ENCODE data around the gene CNKSR3.

CNKSR3 gene

DNA sequence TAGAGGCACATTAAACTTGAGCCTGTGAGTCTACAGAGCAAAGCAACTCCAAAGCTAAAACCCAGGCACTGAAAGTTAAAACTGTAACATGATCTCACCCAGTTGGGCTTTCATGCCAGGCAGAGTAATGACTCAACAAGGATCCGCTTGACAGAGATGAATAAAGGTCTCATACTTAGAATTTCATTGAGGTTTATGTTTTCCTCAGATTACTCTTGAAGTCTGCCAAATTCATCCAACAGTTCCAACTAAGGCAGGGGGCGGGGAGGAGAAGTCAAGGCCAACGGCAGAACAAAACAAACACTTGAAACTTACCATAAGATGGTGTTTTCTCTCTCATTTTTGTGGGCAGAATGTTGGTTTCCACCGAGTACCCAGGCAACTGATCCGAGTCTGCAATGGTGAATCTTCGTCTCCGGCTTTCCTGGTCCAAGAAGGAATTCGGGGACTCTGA lies 99.8 kb downstream of the CNKSR3 start:
- DNase-seq, result no peak

DNA sequence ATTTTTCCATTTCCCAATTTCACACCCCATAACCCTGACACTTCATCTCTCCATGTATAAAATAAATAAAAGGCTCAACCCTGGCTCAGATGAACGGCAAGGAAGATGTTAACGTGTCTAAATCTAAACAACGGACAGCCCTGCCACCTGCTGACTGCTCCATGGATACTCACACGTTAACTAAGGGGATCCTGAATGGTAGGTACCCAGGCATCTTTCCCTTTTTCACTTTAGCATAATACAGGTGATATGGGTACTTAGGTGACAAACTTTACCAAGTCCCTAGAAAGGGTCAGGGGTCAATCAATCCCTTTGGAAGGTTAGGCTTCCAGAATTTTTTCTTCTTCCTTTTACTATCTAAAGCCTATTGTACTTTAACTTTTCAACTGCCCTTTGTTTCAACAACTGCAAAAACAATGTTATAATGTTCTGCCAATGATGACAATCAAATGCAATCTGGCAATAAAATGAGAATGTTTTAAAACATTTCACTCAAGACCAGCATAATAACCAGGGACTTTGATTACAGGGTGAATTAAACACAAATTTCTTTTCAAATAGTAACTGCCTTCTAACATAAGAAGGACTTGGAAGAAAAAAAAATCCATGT lies 101.5 kb downstream of the CNKSR3 start:
- no peak for DNase-seq

DNA sequence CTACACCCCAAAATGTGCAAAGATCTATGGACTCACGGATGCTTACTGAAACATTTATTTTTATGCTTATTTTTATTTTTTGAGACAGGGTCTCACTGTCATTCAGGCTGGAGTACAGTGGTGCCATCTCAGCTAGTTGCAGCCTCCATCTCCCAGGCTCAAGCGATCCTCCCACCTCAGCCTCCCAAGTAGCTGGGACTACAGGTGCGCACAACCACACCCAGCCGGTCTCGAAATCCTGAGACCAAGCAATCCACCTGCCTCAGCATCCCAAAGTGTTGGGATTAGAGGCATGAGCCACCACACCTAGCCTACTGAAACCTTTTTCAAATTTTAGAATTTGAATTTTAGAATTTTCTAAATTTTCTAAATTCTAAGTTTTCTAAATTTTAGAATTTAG lies 103.0 kb downstream of the CNKSR3 start:
- no peak for DNase-seq

DNA sequence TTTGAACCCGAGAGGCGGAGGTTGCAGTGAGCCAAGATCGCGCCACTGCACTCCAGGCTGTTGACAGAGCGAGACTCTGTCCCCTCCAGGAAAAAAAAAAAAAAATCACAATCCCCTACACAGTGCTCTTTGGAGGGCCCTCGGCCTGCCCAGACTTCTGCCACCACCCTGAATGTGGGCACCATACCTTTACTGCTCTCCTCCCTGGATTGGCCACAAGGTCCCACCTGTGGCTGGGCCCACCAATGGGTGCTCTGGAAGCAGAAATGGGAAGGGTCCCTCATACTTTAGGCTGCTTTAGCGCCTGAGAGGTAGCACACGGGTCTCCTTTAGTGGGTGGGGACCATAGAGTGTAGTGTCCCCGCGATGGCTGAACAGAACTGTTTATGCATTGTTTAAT lies 103.6 kb downstream of the CNKSR3 start:
- no peak for DNase-seq

DNA sequence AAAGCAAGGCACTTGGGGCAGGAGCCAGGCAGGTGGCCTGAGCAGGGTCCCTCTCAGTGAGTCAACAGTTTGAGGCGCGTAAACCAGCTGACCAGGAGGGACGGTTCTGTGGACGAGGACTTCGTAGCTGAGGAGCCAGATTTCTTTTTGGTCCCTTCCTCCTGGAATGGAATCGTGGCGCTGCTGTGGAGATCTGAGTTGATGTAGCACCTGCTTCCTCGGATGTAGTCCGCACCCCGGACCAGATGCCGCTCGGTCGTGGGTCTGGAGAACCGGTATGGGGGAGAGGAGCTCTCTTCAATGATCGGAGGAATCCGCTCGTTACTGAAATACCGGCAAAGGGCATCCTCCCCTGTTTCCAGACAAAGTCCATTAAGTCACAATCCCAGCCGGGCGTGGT lies 104.2 kb downstream of the CNKSR3 start:
- DNase-seq, result no peak

DNA sequence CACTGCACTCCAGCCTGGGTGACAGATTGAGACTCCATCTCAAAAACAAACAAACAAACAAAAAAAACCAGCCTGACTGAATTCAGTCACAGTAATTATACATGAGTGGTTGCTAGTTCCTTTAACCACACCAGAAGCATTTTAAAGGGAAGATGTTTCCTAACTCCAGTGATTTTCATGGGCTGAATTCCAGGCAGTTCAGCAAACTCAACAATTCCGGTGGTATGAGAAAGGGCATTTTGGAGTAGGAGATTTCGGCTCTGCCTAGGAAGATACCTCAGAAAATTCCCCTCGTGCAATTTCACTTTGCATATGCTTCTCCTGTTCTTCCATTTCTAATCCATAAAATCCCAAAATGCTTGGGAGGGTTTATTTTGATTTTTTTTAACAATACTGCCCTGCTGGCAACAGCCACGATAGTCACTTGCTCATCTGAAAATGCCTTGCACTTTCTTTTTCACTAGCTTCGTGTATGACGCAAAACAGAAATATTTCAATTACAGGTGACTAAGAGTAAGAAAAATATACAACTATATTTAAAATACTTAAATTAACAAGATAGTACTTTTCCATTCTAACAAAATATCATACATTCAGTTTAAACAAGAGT lies 105.6 kb downstream of the CNKSR3 start:
- DNase-seq, result no peak

DNA sequence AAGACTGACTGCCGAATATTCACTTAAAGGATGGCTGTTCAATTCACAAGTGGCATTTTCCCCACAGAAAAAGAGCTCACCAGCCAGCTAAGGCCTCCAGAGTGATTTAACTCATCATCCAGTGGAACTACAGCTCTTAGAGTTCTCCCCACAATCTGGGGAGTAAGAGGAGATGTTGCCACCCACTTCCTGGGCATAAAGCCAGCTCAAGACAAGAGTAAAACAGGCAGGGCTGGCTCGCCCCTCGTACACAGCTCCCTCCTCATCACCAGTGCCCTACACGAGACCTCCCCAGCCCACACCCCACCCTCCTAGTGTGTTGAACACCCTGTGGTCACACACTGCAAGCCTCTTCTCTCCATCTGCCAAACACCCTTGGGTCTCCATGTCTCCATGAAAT lies 106.7 kb downstream of the CNKSR3 start:
- DNase-seq, result no peak

DNA sequence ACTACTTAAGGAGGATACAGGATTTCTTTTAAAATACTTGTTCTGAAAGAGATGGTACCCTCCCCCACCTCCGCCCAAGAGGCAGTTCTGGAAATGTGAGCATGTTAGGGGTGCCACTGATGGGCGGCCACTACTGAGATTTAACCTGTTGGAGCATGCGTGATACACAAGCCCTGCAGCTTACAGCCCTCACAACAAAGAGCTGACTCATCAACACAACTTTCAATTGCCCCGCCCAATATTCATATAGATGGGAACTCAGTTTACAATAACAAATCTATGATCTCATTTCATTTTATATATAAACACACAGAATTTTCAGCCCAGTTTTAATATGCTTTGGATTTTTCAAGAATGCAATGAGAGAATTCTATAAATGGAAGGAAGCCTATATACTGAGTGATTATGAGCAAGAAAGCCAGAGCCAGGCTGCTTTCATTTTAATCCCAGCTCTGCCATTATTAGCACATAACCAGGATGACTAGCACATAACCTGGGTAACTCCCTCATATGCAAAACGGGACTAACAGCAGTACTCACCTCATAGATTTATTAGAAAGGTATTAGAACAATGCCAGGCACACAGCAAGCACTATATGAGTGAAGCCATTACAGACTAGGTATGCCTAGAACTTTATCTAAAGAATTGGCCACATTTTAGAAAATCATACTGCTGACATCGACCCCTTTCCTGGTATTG lies 108.3 kb downstream of the CNKSR3 start:
- DNase-seq, result no peak

DNA sequence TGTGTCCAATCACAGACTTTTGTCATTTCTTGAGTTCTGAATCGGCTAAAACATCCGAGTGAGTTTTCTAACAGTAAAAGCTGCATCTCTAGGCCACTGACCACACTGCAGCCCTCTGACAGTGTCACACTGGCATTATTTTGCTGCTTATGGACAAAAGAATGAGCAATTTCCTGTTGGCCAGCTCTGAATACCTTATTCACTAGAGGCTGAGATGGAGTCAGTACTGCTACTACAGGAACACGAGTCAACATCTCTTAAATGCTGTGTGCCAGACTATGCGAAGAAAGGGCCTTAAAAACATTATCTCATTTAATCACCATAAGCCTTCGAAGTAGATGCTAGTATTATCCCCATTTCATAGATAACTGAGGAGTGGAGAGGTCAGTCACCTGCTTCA lies 111.4 kb downstream of the CNKSR3 start:
- no peak for DNase-seq

DNA sequence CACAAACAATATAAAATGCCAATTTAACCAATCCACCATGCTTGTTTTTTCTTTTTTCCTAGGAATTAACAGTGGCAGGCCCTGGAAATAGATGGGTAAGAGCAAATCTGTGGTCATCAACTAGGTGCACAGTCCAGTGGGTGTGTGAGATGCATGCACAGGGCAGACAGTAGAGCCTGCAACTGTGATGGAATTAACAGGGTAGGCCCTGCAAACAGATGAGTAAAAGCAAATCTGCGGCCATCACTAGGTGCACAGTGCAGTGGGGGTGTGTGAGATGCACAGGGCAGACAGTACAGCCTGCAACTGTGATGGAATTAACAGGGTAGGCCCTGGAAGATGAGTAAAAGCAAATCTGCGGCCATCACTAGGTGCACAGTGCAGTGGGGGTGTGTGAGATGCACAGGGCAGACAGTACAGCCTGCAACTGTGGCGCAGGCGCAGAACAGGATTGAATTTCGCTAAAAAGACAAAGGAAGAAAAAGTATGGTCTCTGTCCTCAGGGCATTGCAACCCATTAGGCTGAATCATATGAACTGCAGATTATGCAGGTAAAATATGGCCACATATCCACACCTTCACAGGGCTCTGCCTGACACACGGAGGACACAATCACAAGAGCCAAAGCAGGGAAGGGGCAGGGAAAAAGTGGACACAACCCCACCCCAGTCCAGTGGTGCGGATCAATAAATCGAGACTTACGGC lies 112.8 kb downstream of the CNKSR3 start:
- no peak for DNase-seq

DNA sequence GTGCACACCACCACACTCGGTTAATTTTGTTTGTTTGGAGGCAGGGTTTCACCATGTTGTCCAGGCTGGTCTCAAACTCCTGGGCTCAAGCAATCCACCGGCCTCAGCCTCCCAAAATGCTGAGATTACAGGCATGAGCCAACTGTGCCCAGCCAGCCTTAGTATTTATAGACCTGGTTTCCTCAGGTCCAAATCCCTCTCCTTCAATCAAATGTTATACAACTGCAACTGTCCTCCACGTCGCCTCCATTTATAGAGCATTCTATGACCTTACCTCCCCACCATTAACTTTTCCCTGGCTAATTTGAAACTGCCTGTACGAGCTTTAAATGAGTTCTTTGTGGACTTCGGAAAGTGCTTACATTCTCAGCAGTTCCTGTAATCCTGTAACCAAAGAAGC lies 114.6 kb downstream of the CNKSR3 start:
- no peak for DNase-seq

DNA sequence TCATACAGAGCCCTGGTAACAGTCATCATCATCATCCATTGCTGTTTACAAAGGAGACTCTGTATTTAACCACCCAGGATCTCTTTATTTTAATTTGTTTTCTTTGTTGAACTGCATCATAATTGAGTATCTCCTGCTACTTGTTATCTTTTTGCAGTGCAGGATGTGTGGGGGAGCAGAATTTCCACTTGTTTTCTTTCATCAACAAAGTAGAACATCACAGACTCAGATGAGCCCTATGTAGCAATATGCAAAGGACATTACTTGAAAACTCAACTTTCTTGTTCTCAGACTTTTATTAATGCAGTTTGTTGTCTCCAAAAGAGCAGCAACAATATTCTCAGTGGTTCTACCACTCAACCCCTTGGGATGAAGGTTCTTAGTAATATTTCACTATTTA lies 115.2 kb downstream of the CNKSR3 start:
- no peak for DNase-seq

DNA sequence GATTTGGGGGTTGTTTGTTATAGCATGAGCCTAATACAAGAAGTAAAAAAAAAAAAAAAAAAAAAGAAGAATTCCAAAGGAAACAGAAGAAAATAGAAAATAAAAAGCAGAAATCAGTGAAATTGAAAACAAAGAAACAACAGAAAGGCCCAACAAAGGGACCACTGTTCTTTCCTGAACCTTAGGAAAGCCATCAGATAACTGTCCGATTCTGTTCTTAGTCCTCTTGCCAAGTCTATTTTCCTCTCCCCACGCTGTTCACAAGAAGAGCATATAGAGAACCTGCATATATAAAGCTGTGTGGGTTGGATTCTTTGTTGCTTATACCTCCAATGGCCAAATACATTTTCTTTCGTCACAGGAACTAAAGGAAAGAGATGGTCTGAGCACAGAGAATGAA lies 115.9 kb downstream of the CNKSR3 start:
- no peak for DNase-seq

DNA sequence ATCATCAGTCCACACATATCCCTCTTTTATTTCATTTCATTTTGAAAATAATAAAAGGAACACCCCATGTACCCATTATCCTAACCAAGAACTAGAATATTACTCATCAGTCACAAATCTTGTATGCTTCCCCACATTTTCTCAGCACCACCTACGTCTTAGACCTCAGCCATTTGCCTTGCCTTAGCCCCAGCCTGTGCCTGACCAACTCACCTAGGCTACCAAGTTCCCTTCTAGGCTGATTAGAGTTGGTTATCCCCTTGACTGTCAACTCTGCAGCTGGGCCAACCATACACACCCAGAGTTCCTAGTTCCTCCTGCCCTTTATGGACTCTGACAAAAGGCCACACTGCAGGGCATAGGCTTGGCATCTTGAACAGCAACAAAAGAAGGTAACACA lies 120.5 kb downstream of the CNKSR3 start:
- no peak for DNase-seq

DNA sequence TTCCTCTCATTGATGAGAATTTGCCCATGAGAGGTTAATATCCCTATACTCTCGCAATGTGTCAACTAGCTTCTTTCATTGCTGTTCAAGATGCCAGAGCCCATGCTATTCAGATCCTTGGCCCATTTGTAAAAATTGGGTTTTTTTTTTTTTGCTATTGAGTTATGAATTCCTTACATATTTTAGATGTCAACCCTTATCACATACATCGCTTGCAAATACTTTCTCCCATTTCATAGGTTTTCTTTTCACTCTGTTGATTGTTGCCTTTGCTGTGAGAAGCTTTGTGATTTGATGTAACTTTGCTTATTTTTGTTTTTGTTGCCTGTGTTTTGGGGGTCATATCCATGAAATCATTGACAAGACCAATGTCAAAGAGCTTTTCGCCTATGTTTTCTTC lies 121.7 kb downstream of the CNKSR3 start:
- no peak for DNase-seq

DNA sequence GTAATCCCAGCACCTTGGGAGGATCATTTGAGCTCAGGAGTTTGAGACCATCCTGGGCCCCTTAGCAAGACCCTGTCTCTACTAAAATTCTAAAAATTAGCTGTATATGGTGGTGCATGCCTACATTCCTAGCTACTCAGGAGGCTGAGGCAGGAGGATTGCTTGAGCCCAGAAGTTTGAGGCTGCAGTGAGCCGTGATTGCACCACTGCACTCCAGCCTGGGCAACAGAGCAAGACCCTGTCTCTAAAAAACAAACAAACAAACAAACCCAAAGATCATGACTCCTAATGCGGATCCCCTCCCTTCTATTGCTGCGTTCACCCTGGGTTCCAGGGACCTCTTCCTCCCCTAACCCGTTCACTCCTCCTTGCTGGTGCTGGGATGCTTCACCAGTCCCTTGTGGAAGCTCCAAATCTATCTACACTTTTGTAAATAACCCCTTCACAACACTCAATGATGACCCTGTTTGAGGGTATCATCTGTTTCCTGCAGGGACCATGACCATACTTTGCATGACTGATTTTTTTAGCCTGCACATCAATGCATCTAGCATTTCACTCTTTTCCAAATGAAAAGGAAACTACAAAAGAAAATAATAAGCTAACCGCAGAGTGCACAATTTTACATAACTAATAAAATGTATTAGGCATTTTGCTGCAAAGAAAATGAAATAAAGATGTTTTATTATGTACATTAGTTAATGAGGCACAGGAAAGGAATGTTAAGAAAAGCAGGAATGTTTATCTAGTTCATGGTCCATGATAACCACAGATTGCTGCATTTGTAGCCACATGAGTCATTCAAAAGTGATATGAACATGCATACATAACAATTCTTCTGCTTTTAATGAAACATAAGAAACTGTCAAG lies 123.4 kb downstream of the CNKSR3 start:
- DNase-seq, result no peak

DNA sequence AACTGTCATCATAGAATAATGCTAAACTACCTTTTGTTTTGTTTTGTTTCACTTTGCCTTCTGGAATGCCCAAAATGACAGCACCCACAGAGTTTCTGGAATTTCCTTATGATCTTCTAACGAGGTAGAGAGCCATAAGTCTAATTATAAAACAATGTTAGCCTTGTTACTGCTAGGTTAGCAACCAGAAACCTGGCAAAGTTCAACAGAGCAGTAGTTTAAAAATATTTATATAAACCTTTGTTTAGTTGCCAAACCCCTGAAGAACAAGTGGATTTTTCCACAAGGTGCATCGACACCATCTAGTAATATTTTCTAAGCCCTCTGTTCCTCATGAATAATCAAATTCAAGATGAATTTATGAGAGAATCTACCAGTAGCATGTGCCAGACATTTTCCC lies 126.3 kb downstream of the CNKSR3 start:
- no peak for DNase-seq

DNA sequence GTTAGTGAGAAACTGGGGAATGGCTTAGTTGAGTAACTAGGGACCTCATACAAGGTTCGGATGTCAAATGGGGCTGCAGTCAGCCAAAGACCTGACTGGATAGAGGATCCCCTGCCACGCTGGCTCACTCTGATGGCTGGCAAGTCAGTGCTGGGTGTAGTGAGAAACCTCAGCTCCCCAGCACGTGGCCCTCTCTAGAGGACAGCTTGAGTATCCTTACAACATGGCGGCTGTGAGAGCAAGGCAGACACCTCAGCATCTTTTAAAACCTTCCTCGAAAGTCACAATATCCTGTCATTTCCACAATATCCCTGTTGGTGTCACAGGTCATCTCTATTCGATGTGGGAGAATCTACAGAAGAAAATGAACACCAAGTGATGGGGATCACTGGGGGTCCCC lies 127.2 kb downstream of the CNKSR3 start:
- no peak for DNase-seq

DNA sequence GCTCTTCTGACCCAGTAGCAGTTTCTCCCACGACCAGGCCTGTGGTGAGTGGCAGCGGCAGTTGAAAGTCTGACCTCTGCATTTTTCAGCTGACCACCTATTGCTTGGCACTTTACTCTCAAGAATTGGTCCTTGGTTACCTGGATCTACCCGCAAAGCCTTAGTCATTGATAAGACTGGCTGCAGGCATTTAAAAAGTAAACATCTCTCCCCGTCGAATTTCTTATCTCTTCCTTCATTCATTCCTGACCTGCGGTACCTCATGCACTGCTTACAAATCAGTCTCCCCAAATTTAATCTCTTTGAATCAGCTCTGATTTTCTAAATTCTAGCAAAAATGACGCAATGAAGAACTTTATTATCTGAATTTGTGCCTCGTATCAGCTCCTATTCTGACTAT lies 127.7 kb downstream of the CNKSR3 start:
- no peak for DNase-seq

DNA sequence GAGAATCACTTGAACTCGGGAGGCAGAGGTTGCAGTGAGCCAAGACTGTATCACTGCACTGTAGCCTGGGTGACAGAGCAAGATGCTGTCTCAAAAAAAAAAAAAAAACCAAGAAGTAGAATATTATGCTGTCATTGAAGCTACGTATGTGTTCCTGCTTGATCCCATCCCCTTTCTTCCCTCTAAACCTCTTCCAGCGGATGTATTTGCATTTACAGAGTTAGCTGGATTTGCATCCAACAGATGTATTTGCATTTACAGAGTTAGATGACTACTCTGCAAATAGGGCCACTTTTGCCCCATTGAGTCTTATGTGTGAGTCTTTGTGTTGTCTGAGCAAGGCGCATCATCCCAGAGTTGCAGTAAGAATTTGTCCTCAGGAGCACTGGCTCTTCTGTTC lies 128.9 kb downstream of the CNKSR3 start:
- DNase-seq, result no peak

DNA sequence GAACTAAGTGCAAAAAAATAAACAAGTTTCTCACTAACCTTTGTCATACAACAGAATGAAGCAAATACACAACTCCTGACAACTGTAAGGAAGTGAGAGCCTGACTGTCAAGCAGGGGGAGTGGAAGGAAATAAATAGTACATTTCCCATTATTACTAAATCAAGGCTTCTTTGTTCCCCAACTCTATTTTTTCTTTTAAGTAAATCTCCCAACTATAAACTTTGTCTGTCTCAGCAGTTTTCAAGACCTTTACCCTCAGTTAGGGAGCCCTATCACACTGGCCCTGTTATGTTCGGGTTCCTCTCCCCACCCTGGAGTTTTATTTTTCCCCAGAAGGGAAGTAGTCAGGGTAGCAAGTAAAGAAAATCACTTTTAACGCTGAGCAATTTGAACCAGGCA lies 129.7 kb downstream of the CNKSR3 start:
- DNase-seq, result no peak

DNA sequence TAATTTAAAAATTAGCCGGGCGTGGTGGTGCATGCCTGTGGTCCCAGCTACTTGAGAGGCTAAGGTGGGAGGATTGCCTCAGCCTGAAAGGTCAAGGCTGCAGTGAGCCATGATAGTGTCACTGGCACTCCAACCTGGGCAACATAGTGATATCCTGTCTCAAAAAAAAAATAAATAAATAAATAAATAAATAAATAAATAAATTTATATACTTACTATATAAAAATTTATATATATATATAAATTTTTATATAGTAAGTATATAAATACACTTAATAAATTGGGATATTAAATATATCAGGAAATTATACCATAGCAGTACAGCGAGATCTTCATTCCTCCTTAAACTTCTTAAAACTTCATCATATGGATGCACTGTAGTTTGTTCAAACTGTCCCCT lies 130.9 kb downstream of the CNKSR3 start:
- DNase-seq, result no peak

DNA sequence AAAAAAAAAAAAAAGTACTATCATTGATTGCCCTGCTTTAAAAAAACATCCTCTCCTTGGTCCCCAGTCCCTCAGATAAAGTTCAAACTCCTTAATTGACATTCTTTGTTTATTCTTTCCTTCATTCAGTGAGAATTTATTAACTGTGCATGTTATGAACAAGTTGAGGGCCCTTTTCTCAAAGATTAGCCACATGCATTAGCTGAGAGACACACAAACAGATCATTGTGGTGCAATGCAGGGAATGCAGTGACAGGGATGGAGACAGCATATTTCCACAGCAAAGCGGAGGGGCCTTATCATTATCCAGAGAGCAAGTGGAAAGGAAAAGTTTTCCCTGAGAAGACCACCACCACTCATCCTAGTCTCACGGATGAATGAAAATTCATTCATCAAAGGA lies 132.0 kb downstream of the CNKSR3 start:
- no peak for DNase-seq
